ENCODE results near the gene MBNL3.
"Not testable (repeated sequence)": the region's sequence is repeated elsewhere in the genome, so short reads cannot be mapped to it uniquely, and the experiment has no call there.

GRCh38 chrX:132326960-132327359 lies 161.9 kb downstream of the MBNL3 start:
- not testable (repeated sequence) for TF ChIP-seq TCF7L2 (IDR thresholded peaks at IDR 0.05; ENCODE audit: low read depth, low read length); POLR2A (conservative IDR thresholded peaks at IDR 0.05); RCOR1 (IDR thresholded peaks at IDR 0.05; ENCODE audit: borderline replicate concordance in 1 of 2, low read depth in 2 of 2, low read length in 2 of 2); SREBF1 (IDR thresholded peaks at IDR 0.05; ENCODE audit: borderline replicate concordance, low read depth, low read length); EP300 (IDR thresholded peaks at IDR 0.05; ENCODE audit: low read length); ATF4 (CRISPR knock-in tag; IDR thresholded peaks at IDR 0.05)
